ENCODE data around the gene RNF149. TPM values are rescaled to one million over a fixed set of nuclear protein-coding genes. Genes with fewer than 3 reads are reported as not detected.

RNF149 gene
- total and polyA plus RNA-seq, 2 experiments from 2014 or later = 38.8 to 47.6 TPM

DNA sequence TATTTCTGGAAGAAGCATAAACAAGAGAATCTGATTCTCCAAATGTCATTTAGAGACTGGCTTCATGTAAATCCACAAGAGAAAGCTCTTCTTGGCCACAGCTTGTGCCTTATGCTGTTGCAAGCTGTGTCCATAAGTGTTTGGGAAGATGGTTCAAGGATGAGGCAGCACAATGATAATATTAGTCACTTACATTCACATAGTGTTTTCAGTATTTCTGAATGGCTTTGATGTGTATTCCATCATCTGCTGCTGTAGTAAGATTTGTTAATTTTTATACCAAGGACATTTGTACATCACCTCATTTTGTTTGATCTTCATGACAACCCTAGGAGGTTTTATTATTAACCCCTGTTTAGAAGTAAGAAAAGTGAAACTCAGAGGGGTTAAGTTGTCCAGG lies 48.9 kb upstream of the RNF149 start (continued):
- TF ChIP-seq, protein P1, sequence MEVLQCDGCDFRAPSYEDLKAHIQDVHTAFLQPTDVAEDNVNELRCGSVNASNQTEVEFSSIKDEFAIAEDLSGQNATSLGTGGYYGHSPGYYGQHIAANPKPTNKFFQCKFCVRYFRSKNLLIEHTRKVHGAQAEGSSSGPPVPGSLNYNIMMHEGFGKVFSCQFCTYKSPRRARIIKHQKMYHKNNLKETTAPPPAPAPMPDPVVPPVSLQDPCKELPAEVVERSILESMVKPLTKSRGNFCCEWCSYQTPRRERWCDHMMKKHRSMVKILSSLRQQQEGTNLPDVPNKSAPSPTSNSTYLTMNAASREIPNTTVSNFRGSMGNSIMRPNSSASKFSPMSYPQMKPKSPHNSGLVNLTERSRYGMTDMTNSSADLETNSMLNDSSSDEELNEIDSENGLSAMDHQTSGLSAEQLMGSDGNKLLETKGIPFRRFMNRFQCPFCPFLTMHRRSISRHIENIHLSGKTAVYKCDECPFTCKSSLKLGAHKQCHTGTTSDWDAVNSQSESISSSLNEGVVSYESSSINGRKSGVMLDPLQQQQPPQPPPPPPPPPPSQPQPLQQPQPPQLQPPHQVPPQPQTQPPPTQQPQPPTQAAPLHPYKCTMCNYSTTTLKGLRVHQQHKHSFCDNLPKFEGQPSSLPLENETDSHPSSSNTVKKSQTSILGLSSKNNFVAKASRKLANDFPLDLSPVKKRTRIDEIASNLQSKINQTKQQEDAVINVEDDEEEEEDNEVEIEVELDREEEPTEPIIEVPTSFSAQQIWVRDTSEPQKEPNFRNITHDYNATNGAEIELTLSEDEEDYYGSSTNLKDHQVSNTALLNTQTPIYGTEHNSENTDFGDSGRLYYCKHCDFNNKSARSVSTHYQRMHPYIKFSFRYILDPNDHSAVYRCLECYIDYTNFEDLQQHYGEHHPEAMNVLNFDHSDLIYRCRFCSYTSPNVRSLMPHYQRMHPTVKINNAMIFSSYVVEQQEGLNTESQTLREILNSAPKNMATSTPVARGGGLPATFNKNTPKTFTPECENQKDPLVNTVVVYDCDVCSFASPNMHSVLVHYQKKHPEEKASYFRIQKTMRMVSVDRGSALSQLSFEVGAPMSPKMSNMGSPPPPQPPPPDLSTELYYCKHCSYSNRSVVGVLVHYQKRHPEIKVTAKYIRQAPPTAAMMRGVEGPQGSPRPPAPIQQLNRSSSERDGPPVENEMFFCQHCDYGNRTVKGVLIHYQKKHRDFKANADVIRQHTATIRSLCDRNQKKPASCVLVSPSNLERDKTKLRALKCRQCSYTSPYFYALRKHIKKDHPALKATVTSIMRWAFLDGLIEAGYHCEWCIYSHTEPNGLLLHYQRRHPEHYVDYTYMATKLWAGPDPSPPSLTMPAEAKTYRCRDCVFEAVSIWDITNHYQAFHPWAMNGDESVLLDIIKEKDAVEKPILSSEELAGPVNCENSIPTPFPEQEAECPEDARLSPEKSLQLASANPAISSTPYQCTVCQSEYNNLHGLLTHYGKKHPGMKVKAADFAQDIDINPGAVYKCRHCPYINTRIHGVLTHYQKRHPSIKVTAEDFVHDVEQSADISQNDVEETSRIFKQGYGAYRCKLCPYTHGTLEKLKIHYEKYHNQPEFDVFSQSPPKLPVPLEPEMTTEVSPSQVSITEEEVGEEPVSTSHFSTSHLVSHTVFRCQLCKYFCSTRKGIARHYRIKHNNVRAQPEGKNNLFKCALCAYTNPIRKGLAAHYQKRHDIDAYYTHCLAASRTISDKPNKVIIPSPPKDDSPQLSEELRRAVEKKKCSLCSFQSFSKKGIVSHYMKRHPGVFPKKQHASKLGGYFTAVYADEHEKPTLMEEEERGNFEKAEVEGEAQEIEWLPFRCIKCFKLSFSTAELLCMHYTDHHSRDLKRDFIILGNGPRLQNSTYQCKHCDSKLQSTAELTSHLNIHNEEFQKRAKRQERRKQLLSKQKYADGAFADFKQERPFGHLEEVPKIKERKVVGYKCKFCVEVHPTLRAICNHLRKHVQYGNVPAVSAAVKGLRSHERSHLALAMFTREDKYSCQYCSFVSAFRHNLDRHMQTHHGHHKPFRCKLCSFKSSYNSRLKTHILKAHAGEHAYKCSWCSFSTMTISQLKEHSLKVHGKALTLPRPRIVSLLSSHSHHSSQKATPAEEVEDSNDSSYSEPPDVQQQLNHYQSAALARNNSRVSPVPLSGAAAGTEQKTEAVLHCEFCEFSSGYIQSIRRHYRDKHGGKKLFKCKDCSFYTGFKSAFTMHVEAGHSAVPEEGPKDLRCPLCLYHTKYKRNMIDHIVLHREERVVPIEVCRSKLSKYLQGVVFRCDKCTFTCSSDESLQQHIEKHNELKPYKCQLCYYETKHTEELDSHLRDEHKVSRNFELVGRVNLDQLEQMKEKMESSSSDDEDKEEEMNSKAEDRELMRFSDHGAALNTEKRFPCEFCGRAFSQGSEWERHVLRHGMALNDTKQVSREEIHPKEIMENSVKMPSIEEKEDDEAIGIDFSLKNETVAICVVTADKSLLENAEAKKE (CRISPR knock-in tag; IDR thresholded peaks at IDR 0.05) = no peak
- no peak for TF ChIP-seq POLR2AphosphoS5 (IDR thresholded peaks at IDR 0.05; ENCODE audit: low read depth)
- TF ChIP-seq STAT1 (IDR thresholded peaks at IDR 0.05; ENCODE audit: unreplicated experiment) = no peak
- no peak for TF ChIP-seq JUNB (IDR thresholded peaks at IDR 0.05; ENCODE audit: unreplicated experiment)
- TF ChIP-seq, protein P2, sequence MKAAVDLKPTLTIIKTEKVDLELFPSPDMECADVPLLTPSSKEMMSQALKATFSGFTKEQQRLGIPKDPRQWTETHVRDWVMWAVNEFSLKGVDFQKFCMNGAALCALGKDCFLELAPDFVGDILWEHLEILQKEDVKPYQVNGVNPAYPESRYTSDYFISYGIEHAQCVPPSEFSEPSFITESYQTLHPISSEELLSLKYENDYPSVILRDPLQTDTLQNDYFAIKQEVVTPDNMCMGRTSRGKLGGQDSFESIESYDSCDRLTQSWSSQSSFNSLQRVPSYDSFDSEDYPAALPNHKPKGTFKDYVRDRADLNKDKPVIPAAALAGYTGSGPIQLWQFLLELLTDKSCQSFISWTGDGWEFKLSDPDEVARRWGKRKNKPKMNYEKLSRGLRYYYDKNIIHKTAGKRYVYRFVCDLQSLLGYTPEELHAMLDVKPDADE (IDR thresholded peaks at IDR 0.05) = no peak
- no peak for TF ChIP-seq NANOG (IDR thresholded peaks at IDR 0.05; ENCODE audit: borderline replicate concordance)

DNA sequence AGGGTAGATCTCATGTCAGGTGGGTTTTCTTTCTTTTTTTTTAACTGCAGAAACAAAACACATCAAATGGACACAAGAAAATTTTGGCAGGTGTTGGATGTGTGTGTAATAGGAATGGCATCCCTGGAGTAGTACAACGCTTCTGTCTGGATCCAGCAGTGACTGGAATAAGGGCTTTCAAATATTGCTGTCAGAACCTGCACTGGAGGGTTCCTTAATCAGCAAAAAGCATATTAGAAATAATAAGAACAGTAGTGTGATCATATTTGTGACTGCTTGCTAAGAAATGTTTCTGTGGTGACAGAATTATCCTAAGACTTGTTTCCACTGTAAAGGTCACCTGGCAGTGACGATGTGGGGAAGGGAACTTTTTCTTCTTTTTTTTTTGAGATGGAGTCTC lies 48.0 kb upstream of the RNF149 start:
- Histone ChIP-seq H3K4me1 (ENCODE audit: insufficient read depth) (0 out of 2 replicates have a peak, but pooled peaks cover 6% of the 10 kb centered on the region), H3K4me2 (no peak overlapping the region), H4K20me1 (replicated peaks; ENCODE audit: insufficient read depth) (no peaks in the 10 kb centered on the region), H3F3A (replicated peaks; ENCODE audit: low read depth) (no peaks in the 10 kb centered on the region), H3K79me2 (replicated peaks; ENCODE audit: insufficient read depth) (no peaks in the 10 kb centered on the region), H2AFZ (no peak overlapping the region), H3K27ac (ENCODE audit: low read depth) (no peak overlapping the region), H3K9me2 (ENCODE audit: insufficient read depth) (no peaks in the 10 kb centered on the region), H3K27me3 (ENCODE audit: insufficient read depth) (no peaks in the 10 kb centered on the region), H3K36me3 (ENCODE audit: insufficient read depth) (no peaks in the 10 kb centered on the region), H3K4me3 (no peak overlapping the region)
- peaks cover 32% of the 10 kb centered on the region for H3K4me1 Mint-ChIP-seq
- ATAC-seq (no peak), DNase-seq (ENCODE audit: low spot score) (no peak)
- no peak overlapping the region for H3K27ac Mint-ChIP-seq
- no peaks in the 10 kb centered on the region for H3K9me3 Mint-ChIP-seq
- peaks cover 10% of the 10 kb centered on the region for H3K27me3 Mint-ChIP-seq (ENCODE audit: insufficient read depth, low read depth, poor library complexity)
- no peaks in the 10 kb centered on the region for H3K36me3 Mint-ChIP-seq (ENCODE audit: low read depth)
- H3K4me3 Mint-ChIP-seq = no peak overlapping the region
- TF ChIP-seq, protein P3, sequence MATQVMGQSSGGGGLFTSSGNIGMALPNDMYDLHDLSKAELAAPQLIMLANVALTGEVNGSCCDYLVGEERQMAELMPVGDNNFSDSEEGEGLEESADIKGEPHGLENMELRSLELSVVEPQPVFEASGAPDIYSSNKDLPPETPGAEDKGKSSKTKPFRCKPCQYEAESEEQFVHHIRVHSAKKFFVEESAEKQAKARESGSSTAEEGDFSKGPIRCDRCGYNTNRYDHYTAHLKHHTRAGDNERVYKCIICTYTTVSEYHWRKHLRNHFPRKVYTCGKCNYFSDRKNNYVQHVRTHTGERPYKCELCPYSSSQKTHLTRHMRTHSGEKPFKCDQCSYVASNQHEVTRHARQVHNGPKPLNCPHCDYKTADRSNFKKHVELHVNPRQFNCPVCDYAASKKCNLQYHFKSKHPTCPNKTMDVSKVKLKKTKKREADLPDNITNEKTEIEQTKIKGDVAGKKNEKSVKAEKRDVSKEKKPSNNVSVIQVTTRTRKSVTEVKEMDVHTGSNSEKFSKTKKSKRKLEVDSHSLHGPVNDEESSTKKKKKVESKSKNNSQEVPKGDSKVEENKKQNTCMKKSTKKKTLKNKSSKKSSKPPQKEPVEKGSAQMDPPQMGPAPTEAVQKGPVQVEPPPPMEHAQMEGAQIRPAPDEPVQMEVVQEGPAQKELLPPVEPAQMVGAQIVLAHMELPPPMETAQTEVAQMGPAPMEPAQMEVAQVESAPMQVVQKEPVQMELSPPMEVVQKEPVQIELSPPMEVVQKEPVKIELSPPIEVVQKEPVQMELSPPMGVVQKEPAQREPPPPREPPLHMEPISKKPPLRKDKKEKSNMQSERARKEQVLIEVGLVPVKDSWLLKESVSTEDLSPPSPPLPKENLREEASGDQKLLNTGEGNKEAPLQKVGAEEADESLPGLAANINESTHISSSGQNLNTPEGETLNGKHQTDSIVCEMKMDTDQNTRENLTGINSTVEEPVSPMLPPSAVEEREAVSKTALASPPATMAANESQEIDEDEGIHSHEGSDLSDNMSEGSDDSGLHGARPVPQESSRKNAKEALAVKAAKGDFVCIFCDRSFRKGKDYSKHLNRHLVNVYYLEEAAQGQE (IDR thresholded peaks at IDR 0.05; ENCODE audit: unreplicated experiment) = no peak
- no peak for TF ChIP-seq EZH2phosphoT487 (IDR thresholded peaks at IDR 0.05; ENCODE audit: unreplicated experiment)
- TF ChIP-seq ZNF114 (CRISPR knock-in tag; IDR thresholded peaks at IDR 0.05) = no peak
- no peak for TF ChIP-seq ZNF331 (CRISPR knock-in tag; IDR thresholded peaks at IDR 0.05; ENCODE audit: low read depth)
- TF ChIP-seq POLR2AphosphoS5 (IDR thresholded peaks at IDR 0.05; ENCODE audit: low read depth) = no peak
- TF ChIP-seq, protein P2 (IDR thresholded peaks at IDR 0.05) = no peak
- TF ChIP-seq NANOG (IDR thresholded peaks at IDR 0.05; ENCODE audit: borderline replicate concordance) = no peak
- no peak for TF ChIP-seq JUNB (IDR thresholded peaks at IDR 0.05; ENCODE audit: unreplicated experiment)
- TF ChIP-seq EZH2 (IDR thresholded peaks at IDR 0.05; ENCODE audit: low read depth, unreplicated experiment) = no peak
